ENCODE measurements around the gene ZNF680.
A peak's percentile ranks its signal among the peaks of the same experiment; 100 is the strongest.

The ZNF680 gene

GRCh38 chr7:64521409-64521984 is 41.4 kb downstream of the ZNF680 start:
- Histone ChIP-seq H3K27me3 (replicated peaks) (no peaks in the 10 kb centered on the region), H3K36me3 (replicated peaks) (peaks cover 18% of the 10 kb centered on the region), H3K4me3 (ENCODE audit: low read depth, low read length) (no peak overlapping the region), H3K27ac (no peak overlapping the region)
- TF ChIP-seq CTCF (IDR thresholded peaks at IDR 0.05; ENCODE audit: low read depth, low read length, missing control alignments), result no peak
- in situ Hi-C loops (cut with HindIII; ENCODE audit: low pct_ligation_motif_present, low sequenced_read_pairs), result no loop called here
- no peak for DNase-seq

GRCh38 chr7:64516451-64516850 is 46.4 kb downstream of the ZNF680 start:
- Histone ChIP-seq H3K36me3 (replicated peaks) (peaks cover 7% of the 10 kb centered on the region), H3K27ac (no peak overlapping the region), H3K4me3 (ENCODE audit: low read depth, low read length) (no peak overlapping the region), H3K27me3 (replicated peaks) (no peaks in the 10 kb centered on the region)
- in situ Hi-C loops (cut with HindIII; ENCODE audit: low pct_ligation_motif_present, low sequenced_read_pairs), result no loop called here
- TF ChIP-seq CTCF (IDR thresholded peaks at IDR 0.05; ENCODE audit: low read depth, low read length, missing control alignments), result no peak
- no peak for DNase-seq

GRCh38 chr7:64515781-64516180 is 47.1 kb downstream of the ZNF680 start:
- no peaks in the 10 kb centered on the region for H3K27me3 ChIP-seq (replicated peaks)
- peaks cover 4% of the 10 kb centered on the region for H3K36me3 ChIP-seq (replicated peaks)
- no peak for DNase-seq
- TF ChIP-seq CTCF (IDR thresholded peaks at IDR 0.05; ENCODE audit: low read depth, low read length, missing control alignments), result no peak
- in situ Hi-C loops (cut with HindIII; ENCODE audit: low pct_ligation_motif_present, low sequenced_read_pairs), result no loop called here
- H3K4me3 ChIP-seq (ENCODE audit: low read depth, low read length), result no peak overlapping the region
- no peak overlapping the region for H3K27ac ChIP-seq

GRCh38 chr7:64515330-64515729 is 47.5 kb downstream of the ZNF680 start:
- H3K27ac ChIP-seq, result no peak overlapping the region
- in situ Hi-C loops (cut with HindIII; ENCODE audit: low pct_ligation_motif_present, low sequenced_read_pairs), result no loop called here
- peak; percentile 17 for DNase-seq
- H3K27me3 ChIP-seq (replicated peaks), result no peaks in the 10 kb centered on the region
- peaks cover 4% of the 10 kb centered on the region for H3K36me3 ChIP-seq (replicated peaks)
- no peak overlapping the region for H3K4me3 ChIP-seq (ENCODE audit: low read depth, low read length)
- no peak for TF ChIP-seq CTCF (IDR thresholded peaks at IDR 0.05; ENCODE audit: low read depth, low read length, missing control alignments)

- in situ Hi-C loops (cut with HindIII; ENCODE audit: low pct_ligation_motif_present, low sequenced_read_pairs), result no loop called here
- no peaks in the 10 kb centered on the region for H3K27me3 ChIP-seq (replicated peaks)
- DNase-seq, result no peak
- H3K36me3 ChIP-seq (replicated peaks), result peaks cover 3% of the 10 kb centered on the region
- no peak overlapping the region for H3K4me3 ChIP-seq (ENCODE audit: low read depth, low read length)
- no peak overlapping the region for H3K27ac ChIP-seq
- TF ChIP-seq CTCF (IDR thresholded peaks at IDR 0.05; ENCODE audit: low read depth, low read length, missing control alignments), result no peak
These were observed 53.3 kb downstream of the ZNF680 start for GRCh38 chr7:64509583-64509982.

GRCh38 chr7:64504581-64505120 is 58.2 kb downstream of the ZNF680 start:
- in situ Hi-C loops (cut with HindIII; ENCODE audit: low pct_ligation_motif_present, low sequenced_read_pairs), result no loop called here
- Histone ChIP-seq H3K27ac (no peak overlapping the region), H3K27me3 (replicated peaks) (no peaks in the 10 kb centered on the region), H3K36me3 (replicated peaks) (peaks cover 3% of the 10 kb centered on the region), H3K4me3 (ENCODE audit: low read depth, low read length) (no peak overlapping the region)
- DNase-seq, result no peak
- no peak for TF ChIP-seq CTCF (IDR thresholded peaks at IDR 0.05; ENCODE audit: low read depth, low read length, missing control alignments)
